HG02798 (cell line): ENCODE measurements around the gene CFAP141.
"Not testable (repeated sequence)": the region's sequence is repeated elsewhere in the genome, so short reads cannot be mapped to it uniquely, and the experiment has no call there.

ENCODE experiments used
- ATAC-seq: cut with Tn5 transposase; IDR thresholded peaks from one replicate; pipeline ENCODE4 v1.9.1; 2021; ENCODE audit warnings: mild to moderate bottlenecking; ENCODE audit not compliant: unreplicated experiment, poor library complexity

Gene CFAP141

GRCh38 chr1:154212083-154212482 is 6.0 kb upstream of the CFAP141 start:
- no peak for ATAC-seq

- ATAC-seq: no peak
Measured at GRCh38 chr1:154208677-154209388, 2.7 kb upstream of the CFAP141 start.

- ATAC-seq: no peak
Measured at GRCh38 chr1:154207262-154207661, 1.1 kb upstream of the CFAP141 start.

GRCh38 chr1:154205778-154206177 is 355 bp downstream of the CFAP141 start:
- ATAC-seq: not testable (repeated sequence)

GRCh38 chr1:154199563-154199879 is 6.6 kb downstream of the CFAP141 start:
- ATAC-seq: no peak

GRCh38 chr1:154198756-154199562 is 7.2 kb downstream of the CFAP141 start:
- no peak for ATAC-seq

GRCh38 chr1:154193821-154194220 is 12.3 kb downstream of the CFAP141 start:
- ATAC-seq: no peak

- ATAC-seq: no peak
Measured at GRCh38 chr1:154192476-154192875, 13.7 kb downstream of the CFAP141 start.

- ATAC-seq: no peak
Measured at GRCh38 chr1:154191990-154192461, 14.1 kb downstream of the CFAP141 start, which contains the start of gene TPM3. TPM3 (minus strand) TSS chr1:154192100; CDS start chr1:154192018, 82 bp downstream.

GRCh38 chr1:154190550-154190949 is 15.6 kb downstream of the CFAP141 start:
- ATAC-seq: no peak

- ATAC-seq: no peak
Measured at GRCh38 chr1:154186852-154187501, 19.2 kb downstream of the CFAP141 start.

- ATAC-seq: no peak
Measured at GRCh38 chr1:154186177-154186576, 20.0 kb downstream of the CFAP141 start.

- ATAC-seq: peak; percentile 85
Measured at GRCh38 chr1:154183046-154183915, 22.9 kb downstream of the CFAP141 start.

GRCh38 chr1:154182344-154183045 is 23.6 kb downstream of the CFAP141 start:
- ATAC-seq: peak; percentile 64

GRCh38 chr1:154181944-154182343 is 24.2 kb downstream of the CFAP141 start:
- ATAC-seq: no peak

- ATAC-seq: no peak
Measured at GRCh38 chr1:154179946-154180687, 26.0 kb downstream of the CFAP141 start.

GRCh38 chr1:154178911-154179811 is 27.0 kb downstream of the CFAP141 start:
- no peak for ATAC-seq

GRCh38 chr1:154178013-154178412 is 28.1 kb downstream of the CFAP141 start:
- no peak for ATAC-seq
